Gastroesophageal sphincter (tissue), 3 donors: ENCODE results near the gene IMMP2L.

Experiments used
- POLR2A ChIP-seq, 2 donors: fragments of 450-650 bp; IDR thresholded peaks; one replicate each; pipeline ENCODE4 v1.6.1; 2017; ENCODE audit warnings: antibody characterized with exemption in 2 of 2, mild to moderate bottlenecking in 2 of 2, moderate library complexity in 1 of 2
- POLR2AphosphoS5 ChIP-seq: sonication (generic); formaldehyde crosslinking; IDR thresholded peaks from one replicate; pipeline ENCODE4 v1.6.1; 2017; ENCODE audit warnings: antibody characterized with exemption
- TF ChIP-seq, protein P1 (sequence below), 4 experiments: fragments of 200-600 bp in 2 of 4; fragments of 450-650 bp in 2 of 4; sonication (generic) in 1 of 4; IDR thresholded peaks; one replicate each; pipeline ENCODE4 v1.5.1; 2017 to 2019; ENCODE audit warnings: antibody characterized with exemption in 4 of 4, mild to moderate bottlenecking in 2 of 4, moderate library complexity in 2 of 4

- TF ChIP-seq, protein P1, sequence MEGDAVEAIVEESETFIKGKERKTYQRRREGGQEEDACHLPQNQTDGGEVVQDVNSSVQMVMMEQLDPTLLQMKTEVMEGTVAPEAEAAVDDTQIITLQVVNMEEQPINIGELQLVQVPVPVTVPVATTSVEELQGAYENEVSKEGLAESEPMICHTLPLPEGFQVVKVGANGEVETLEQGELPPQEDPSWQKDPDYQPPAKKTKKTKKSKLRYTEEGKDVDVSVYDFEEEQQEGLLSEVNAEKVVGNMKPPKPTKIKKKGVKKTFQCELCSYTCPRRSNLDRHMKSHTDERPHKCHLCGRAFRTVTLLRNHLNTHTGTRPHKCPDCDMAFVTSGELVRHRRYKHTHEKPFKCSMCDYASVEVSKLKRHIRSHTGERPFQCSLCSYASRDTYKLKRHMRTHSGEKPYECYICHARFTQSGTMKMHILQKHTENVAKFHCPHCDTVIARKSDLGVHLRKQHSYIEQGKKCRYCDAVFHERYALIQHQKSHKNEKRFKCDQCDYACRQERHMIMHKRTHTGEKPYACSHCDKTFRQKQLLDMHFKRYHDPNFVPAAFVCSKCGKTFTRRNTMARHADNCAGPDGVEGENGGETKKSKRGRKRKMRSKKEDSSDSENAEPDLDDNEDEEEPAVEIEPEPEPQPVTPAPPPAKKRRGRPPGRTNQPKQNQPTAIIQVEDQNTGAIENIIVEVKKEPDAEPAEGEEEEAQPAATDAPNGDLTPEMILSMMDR (IDR thresholded peaks at IDR 0.05): no peak
- TF ChIP-seq POLR2AphosphoS5 (no peak), POLR2A (IDR thresholded peaks at IDR 0.05) (no peak)
Observed at GRCh38 chr7:110797656-110798055, 764.6 kb downstream of the IMMP2L start.
